ENCODE measurements around the gene UCHL5. TPM values are rescaled to one million over a fixed set of nuclear protein-coding genes. Genes with fewer than 3 reads are reported as not detected.

The UCHL5 gene
- total and polyA plus RNA-seq, 2 experiments from 2014 or later, result 42.5 to 67.1 TPM

DNA sequence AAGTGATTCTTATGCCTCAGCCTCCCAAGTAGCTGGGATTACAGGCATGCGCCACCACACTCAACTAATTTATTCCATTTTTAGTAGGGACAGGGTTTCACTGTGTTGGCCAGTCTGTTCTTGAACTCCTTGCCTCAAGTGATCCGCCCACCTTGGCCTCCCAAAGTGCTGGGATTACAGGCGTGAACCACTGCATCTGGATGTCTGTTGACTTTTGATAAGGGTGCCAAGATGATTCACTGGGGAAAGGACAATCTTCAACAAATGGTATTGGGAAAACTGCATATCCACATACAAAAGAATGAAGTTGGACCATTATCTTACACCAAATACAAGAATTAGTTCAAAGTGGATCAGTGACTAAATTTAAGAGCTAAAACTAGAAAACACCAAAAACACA, 20.0 kb upstream of the UCHL5 start (continued):
- TF ChIP-seq, protein P1, sequence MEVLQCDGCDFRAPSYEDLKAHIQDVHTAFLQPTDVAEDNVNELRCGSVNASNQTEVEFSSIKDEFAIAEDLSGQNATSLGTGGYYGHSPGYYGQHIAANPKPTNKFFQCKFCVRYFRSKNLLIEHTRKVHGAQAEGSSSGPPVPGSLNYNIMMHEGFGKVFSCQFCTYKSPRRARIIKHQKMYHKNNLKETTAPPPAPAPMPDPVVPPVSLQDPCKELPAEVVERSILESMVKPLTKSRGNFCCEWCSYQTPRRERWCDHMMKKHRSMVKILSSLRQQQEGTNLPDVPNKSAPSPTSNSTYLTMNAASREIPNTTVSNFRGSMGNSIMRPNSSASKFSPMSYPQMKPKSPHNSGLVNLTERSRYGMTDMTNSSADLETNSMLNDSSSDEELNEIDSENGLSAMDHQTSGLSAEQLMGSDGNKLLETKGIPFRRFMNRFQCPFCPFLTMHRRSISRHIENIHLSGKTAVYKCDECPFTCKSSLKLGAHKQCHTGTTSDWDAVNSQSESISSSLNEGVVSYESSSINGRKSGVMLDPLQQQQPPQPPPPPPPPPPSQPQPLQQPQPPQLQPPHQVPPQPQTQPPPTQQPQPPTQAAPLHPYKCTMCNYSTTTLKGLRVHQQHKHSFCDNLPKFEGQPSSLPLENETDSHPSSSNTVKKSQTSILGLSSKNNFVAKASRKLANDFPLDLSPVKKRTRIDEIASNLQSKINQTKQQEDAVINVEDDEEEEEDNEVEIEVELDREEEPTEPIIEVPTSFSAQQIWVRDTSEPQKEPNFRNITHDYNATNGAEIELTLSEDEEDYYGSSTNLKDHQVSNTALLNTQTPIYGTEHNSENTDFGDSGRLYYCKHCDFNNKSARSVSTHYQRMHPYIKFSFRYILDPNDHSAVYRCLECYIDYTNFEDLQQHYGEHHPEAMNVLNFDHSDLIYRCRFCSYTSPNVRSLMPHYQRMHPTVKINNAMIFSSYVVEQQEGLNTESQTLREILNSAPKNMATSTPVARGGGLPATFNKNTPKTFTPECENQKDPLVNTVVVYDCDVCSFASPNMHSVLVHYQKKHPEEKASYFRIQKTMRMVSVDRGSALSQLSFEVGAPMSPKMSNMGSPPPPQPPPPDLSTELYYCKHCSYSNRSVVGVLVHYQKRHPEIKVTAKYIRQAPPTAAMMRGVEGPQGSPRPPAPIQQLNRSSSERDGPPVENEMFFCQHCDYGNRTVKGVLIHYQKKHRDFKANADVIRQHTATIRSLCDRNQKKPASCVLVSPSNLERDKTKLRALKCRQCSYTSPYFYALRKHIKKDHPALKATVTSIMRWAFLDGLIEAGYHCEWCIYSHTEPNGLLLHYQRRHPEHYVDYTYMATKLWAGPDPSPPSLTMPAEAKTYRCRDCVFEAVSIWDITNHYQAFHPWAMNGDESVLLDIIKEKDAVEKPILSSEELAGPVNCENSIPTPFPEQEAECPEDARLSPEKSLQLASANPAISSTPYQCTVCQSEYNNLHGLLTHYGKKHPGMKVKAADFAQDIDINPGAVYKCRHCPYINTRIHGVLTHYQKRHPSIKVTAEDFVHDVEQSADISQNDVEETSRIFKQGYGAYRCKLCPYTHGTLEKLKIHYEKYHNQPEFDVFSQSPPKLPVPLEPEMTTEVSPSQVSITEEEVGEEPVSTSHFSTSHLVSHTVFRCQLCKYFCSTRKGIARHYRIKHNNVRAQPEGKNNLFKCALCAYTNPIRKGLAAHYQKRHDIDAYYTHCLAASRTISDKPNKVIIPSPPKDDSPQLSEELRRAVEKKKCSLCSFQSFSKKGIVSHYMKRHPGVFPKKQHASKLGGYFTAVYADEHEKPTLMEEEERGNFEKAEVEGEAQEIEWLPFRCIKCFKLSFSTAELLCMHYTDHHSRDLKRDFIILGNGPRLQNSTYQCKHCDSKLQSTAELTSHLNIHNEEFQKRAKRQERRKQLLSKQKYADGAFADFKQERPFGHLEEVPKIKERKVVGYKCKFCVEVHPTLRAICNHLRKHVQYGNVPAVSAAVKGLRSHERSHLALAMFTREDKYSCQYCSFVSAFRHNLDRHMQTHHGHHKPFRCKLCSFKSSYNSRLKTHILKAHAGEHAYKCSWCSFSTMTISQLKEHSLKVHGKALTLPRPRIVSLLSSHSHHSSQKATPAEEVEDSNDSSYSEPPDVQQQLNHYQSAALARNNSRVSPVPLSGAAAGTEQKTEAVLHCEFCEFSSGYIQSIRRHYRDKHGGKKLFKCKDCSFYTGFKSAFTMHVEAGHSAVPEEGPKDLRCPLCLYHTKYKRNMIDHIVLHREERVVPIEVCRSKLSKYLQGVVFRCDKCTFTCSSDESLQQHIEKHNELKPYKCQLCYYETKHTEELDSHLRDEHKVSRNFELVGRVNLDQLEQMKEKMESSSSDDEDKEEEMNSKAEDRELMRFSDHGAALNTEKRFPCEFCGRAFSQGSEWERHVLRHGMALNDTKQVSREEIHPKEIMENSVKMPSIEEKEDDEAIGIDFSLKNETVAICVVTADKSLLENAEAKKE (CRISPR knock-in tag; IDR thresholded peaks at IDR 0.05), result no peak
- no peak for TF ChIP-seq NANOG (IDR thresholded peaks at IDR 0.05; ENCODE audit: borderline replicate concordance)
- no peak for TF ChIP-seq CREB1 (CRISPR knock-in tag; IDR thresholded peaks at IDR 0.05; ENCODE audit: low read depth)

DNA sequence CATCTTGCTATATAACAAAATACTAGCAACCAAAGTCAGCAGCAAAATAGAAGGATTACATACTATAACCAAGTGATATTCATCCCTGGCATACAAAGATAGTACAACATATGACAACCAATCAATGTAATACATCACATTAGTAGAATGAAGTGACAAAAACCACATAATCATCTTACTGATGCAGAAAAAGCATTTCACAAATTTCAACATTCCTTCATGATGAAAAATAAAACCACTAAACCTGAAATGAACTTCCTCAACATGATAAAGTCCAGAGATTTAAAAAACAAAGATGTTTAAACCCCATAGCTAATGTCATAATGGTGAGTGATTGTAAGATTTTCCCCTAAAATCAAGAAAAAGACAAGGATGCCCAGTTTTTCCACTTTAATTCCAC, 18.8 kb upstream of the UCHL5 start:
- Histone ChIP-seq H3K4me1 (ENCODE audit: insufficient read depth) (no peaks in the 10 kb centered on the region; the same call in 1 of the 2 replicates), H3F3A (replicated peaks; ENCODE audit: low read depth) (no peaks in the 10 kb centered on the region), H3K27me3 (ENCODE audit: insufficient read depth) (no peaks in the 10 kb centered on the region), H3K36me3 (ENCODE audit: insufficient read depth) (peaks cover 35% of the 10 kb centered on the region), H3K4me3 (no peak overlapping the region), H3K79me2 (replicated peaks; ENCODE audit: insufficient read depth) (peaks cover 31% of the 10 kb centered on the region), H3K27ac (ENCODE audit: low read depth) (no peak overlapping the region), H3K4me2 (no peak overlapping the region), H3K9me2 (ENCODE audit: insufficient read depth) (no peaks in the 10 kb centered on the region), H4K20me1 (replicated peaks; ENCODE audit: insufficient read depth) (0 out of 2 replicates have a peak, but pooled peaks cover 3% of the 10 kb centered on the region), H2AFZ (no peak overlapping the region)
- H3K4me3 Mint-ChIP-seq, result no peak overlapping the region
- peaks cover 2% of the 10 kb centered on the region; the same call in 2 of the 3 replicates for H3K9me3 Mint-ChIP-seq
- H3K27me3 Mint-ChIP-seq (ENCODE audit: insufficient read depth, low read depth, poor library complexity), result no peaks in the 10 kb centered on the region
- no peak overlapping the region for H3K27ac Mint-ChIP-seq
- peaks cover 54% of the 10 kb centered on the region for H3K36me3 Mint-ChIP-seq (ENCODE audit: low read depth)
- DNase-seq (ENCODE audit: low spot score), result no peak
- no peaks in the 10 kb centered on the region for H3K4me1 Mint-ChIP-seq
- ATAC-seq, result no peak
- TF ChIP-seq STAT1 (IDR thresholded peaks at IDR 0.05; ENCODE audit: unreplicated experiment) (no peak), NANOG (IDR thresholded peaks at IDR 0.05; ENCODE audit: borderline replicate concordance) (no peak), EZH2phosphoT487 (IDR thresholded peaks at IDR 0.05; ENCODE audit: unreplicated experiment) (no peak), CREB1 (CRISPR knock-in tag; IDR thresholded peaks at IDR 0.05; ENCODE audit: low read depth) (no peak)
- TF ChIP-seq, protein P2, sequence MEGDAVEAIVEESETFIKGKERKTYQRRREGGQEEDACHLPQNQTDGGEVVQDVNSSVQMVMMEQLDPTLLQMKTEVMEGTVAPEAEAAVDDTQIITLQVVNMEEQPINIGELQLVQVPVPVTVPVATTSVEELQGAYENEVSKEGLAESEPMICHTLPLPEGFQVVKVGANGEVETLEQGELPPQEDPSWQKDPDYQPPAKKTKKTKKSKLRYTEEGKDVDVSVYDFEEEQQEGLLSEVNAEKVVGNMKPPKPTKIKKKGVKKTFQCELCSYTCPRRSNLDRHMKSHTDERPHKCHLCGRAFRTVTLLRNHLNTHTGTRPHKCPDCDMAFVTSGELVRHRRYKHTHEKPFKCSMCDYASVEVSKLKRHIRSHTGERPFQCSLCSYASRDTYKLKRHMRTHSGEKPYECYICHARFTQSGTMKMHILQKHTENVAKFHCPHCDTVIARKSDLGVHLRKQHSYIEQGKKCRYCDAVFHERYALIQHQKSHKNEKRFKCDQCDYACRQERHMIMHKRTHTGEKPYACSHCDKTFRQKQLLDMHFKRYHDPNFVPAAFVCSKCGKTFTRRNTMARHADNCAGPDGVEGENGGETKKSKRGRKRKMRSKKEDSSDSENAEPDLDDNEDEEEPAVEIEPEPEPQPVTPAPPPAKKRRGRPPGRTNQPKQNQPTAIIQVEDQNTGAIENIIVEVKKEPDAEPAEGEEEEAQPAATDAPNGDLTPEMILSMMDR (conservative IDR thresholded peaks at IDR 0.05; ENCODE audit: low read depth in 2 of 2), result no peak
- TF ChIP-seq, protein P3, sequence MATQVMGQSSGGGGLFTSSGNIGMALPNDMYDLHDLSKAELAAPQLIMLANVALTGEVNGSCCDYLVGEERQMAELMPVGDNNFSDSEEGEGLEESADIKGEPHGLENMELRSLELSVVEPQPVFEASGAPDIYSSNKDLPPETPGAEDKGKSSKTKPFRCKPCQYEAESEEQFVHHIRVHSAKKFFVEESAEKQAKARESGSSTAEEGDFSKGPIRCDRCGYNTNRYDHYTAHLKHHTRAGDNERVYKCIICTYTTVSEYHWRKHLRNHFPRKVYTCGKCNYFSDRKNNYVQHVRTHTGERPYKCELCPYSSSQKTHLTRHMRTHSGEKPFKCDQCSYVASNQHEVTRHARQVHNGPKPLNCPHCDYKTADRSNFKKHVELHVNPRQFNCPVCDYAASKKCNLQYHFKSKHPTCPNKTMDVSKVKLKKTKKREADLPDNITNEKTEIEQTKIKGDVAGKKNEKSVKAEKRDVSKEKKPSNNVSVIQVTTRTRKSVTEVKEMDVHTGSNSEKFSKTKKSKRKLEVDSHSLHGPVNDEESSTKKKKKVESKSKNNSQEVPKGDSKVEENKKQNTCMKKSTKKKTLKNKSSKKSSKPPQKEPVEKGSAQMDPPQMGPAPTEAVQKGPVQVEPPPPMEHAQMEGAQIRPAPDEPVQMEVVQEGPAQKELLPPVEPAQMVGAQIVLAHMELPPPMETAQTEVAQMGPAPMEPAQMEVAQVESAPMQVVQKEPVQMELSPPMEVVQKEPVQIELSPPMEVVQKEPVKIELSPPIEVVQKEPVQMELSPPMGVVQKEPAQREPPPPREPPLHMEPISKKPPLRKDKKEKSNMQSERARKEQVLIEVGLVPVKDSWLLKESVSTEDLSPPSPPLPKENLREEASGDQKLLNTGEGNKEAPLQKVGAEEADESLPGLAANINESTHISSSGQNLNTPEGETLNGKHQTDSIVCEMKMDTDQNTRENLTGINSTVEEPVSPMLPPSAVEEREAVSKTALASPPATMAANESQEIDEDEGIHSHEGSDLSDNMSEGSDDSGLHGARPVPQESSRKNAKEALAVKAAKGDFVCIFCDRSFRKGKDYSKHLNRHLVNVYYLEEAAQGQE (IDR thresholded peaks at IDR 0.05; ENCODE audit: unreplicated experiment), result no peak

All from GM23338 (cell line).